ENCODE measurements around the gene FURIN. TPM values are rescaled to one million over a fixed set of nuclear protein-coding genes. Genes with fewer than 3 reads are reported as not detected.

The FURIN gene
- total RNA-seq (2021; fragmentation: NEBNext Ultra II Directional; extraction: Animal tissue kit (Norgen Biotek cat#: 25700)) (28.0 and 32.1 TPM in 2 replicates), polyA plus RNA-seq (2011; rRNA removed) (15.8 and 22.5 TPM in 2 replicates), polyA minus RNA-seq (2011; rRNA and poly(A)+ RNA removed) (14.0 and 17.4 TPM in 2 replicates)
- 14.1 TPM for polyA plus RNA-seq (2011; cell fraction: cytosol; rRNA removed)
- 23.4 TPM for polyA plus RNA-seq (2011; cell fraction: nucleus; rRNA removed)
- 14.0 to 24.5 TPM (median 23.1 TPM) in 4 replicates for polyA plus RNA-seq (2012, experiment 1 of 2)
- polyA plus RNA-seq (2012, experiment 2 of 2), result 21.8 TPM
- 25.4 TPM for polyA plus RNA-seq (2013, experiment 1 of 2)
- polyA plus RNA-seq (2013, experiment 2 of 2), result 27.3 TPM
- polyA minus RNA-seq (2011; cell fraction: cytosol; rRNA and poly(A)+ RNA removed), result 17.1 TPM
- polyA minus RNA-seq (2011; cell fraction: nucleus; rRNA and poly(A)+ RNA removed), result 12.8 TPM
- long read RNA-seq, experiment 1, partial matches to known transcripts, result 2 of 19 reads
- long read RNA-seq, experiment 1, other reads (novel, unspliced or antisense), result 17 of 19 reads
- long read RNA-seq, experiment 2, result 0 reads

GRCh38 chr15:90868261-90868689 lies at the start of gene FURIN:
TSS of gene FURIN (plus strand) at chr15:90868588. CDS start at chr15:90875741, 7,153 bp downstream.
- no peak for TF ChIP-seq EP300 (IDR thresholded peaks at IDR 0.05; ENCODE audit: borderline replicate concordance in 1 of 2, low read depth in 2 of 2, low read length in 2 of 2)
- TF ChIP-seq EZH2 (IDR thresholded peaks at IDR 0.05; ENCODE audit: low read depth, low read length, severe bottlenecking), result no peak
- TF ChIP-seq POLR2A (IDR thresholded peaks at IDR 0.05; ENCODE audit: control extremely low read depth in 1 of 2, low read depth in 2 of 2, low read length in 2 of 2), result no peak
- TF ChIP-seq KDM4A (IDR thresholded peaks at IDR 0.05; ENCODE audit: low read depth, low read length, severe bottlenecking), result no peak
- no peak for TF ChIP-seq RBBP5 (IDR thresholded peaks at IDR 0.05; ENCODE audit: borderline replicate concordance, low read depth, low read length)
- no peak for TF ChIP-seq SIX5 (IDR thresholded peaks at IDR 0.05; ENCODE audit: low read depth, low read length)
- H3K4me1 ChIP-seq (replicated peaks in 1 of 4; ENCODE audit: control insufficient read depth in 3 of 4, insufficient read depth in 4 of 4, low read length in 3 of 4), result peaks cover 13 to 34% (median 20%) of the 10 kb centered on the region in 4 experiments
- no peak within 1 kb of the TSS for H3K27ac ChIP-seq (ENCODE audit: low read depth, low read length)
- peak within 1 kb of the TSS; percentile 83; the same call in 1 of the 2 replicates for H2BK12ac ChIP-seq (ENCODE audit: low read depth, low read length)
- H2AFZ ChIP-seq (ENCODE audit: low read length), result no peak within 1 kb of the TSS
- H3K23me2 ChIP-seq (ENCODE audit: low read depth, low read length), result peaks cover 3% of the 10 kb centered on the region; the same call in 1 of the 2 replicates
- no peak within 1 kb of the TSS for H3K23ac ChIP-seq (ENCODE audit: insufficient read length)
- no peaks in the 10 kb centered on the region for H3K36me3 ChIP-seq (ENCODE audit: control insufficient read depth in 2 of 4, insufficient read depth in 4 of 4, low read length in 3 of 4)
- no peaks in the 10 kb centered on the region for H3K9me3 ChIP-seq (ENCODE audit: insufficient read depth in 2 of 2, low read depth in 1 of 2, low read length in 1 of 2)
- FAIRE-seq (no peak), DNase-seq (ENCODE audit: low read depth in 1 of 2, low spot score in 2 of 2) (no peak)
- H4K8ac ChIP-seq (ENCODE audit: extremely low read depth, insufficient read depth, low read length), result no peak within 1 kb of the TSS
- no peak within 1 kb of the TSS for H3K56ac ChIP-seq (replicated peaks; ENCODE audit: insufficient read length, low read depth, low read length)
- H3K79me2 ChIP-seq (ENCODE audit: control insufficient read depth in 1 of 2, insufficient read depth in 2 of 2, low read length in 2 of 2), result peaks cover 0 to 5% of the 10 kb centered on the region in 2 experiments; a peak in 1 of 4 replicates
- H3K27me3 ChIP-seq (replicated peaks in 1 of 4; ENCODE audit: control insufficient read depth in 3 of 4, extremely low read depth in 1 of 4, insufficient read depth in 3 of 4, low read length in 3 of 4), result no peaks in the 10 kb centered on the region
- peak within 1 kb of the TSS; percentile 31 for H2BK120ac ChIP-seq (replicated peaks; ENCODE audit: low read depth, low read length)
- peak within 1 kb of the TSS in 1 of 4 experiments; percentile 8; a peak in 1 of 7 replicates for H3K9ac ChIP-seq (replicated peaks in 1 of 4; ENCODE audit: extremely low read depth in 1 of 4, low read depth in 3 of 4, low read length in 3 of 4)
- peak within 1 kb of the TSS; percentile 29 to 72; a peak in 2 of 4 replicates for H3K4me2 ChIP-seq (ENCODE audit: insufficient read depth in 1 of 2, low read depth in 2 of 2, low read length in 2 of 2)
- no peak within 1 kb of the TSS for H3K4me3 ChIP-seq (ENCODE audit: extremely low read depth in 1 of 4, insufficient read depth in 2 of 4, low read depth in 3 of 4, low read length in 4 of 4)
- H2BK20ac ChIP-seq (ENCODE audit: low read length), result peak within 1 kb of the TSS; percentile 84; the same call in 1 of the 2 replicates
- H3K4ac ChIP-seq (replicated peaks; ENCODE audit: insufficient read length, low read depth, low read length), result no peak within 1 kb of the TSS
- peak within 1 kb of the TSS; percentile 46; the same call in 1 of the 2 replicates for H2BK5ac ChIP-seq (ENCODE audit: low read depth, low read length)
- ChIA-PET CTCF (ENCODE audit: partially characterized antibody) (interaction anchor here (0.6 to 2.1 kb wide), 10 partner anchors 16 to 67 kb away, joined by 3 to 13 read pairs (median 4); partner anchors contain the start of genes HDDC3 and UNC45A), POLR2A (ENCODE audit: partially characterized antibody) (interaction anchor here (0.6 to 2.1 kb wide), 4 partner anchors 9 to 29 kb away, joined by 3 to 11 read pairs (median 6); partner anchors contain the start of gene FES)
- H2AK5ac ChIP-seq (ENCODE audit: low read depth, low read length), result 0 out of 2 replicates have a peak within 1 kb of the TSS, but pooled peaks have one; percentile 57
- H3K14ac ChIP-seq (ENCODE audit: insufficient read length), result no peak within 1 kb of the TSS
- H4K5ac ChIP-seq (ENCODE audit: insufficient read length, low read depth, low read length), result peak within 1 kb of the TSS; percentile 18
- no peaks in the 10 kb centered on the region for H4K20me1 ChIP-seq (replicated peaks in 1 of 2; ENCODE audit: control insufficient read depth in 1 of 2, insufficient read depth in 2 of 2, low read length in 2 of 2)
- no peaks in the 10 kb centered on the region for H3K79me1 ChIP-seq (ENCODE audit: low read depth, low read length)
- H4K91ac ChIP-seq (replicated peaks; ENCODE audit: insufficient read length, low read length), result peak within 1 kb of the TSS; percentile 68
- peak within 1 kb of the TSS; percentile 23; the same call in 1 of the 2 replicates for H2BK15ac ChIP-seq (ENCODE audit: low read length)
- H3K18ac ChIP-seq (ENCODE audit: extremely low read depth, low read length), result peak within 1 kb of the TSS; percentile 73
- 82% methylated on average over 6 of the region's 6 CpGs; no CpG with 5 or more reads in 1 of the 2 experiments for whole genome bisulfite sequencing, 2 experiments (ENCODE audit: extremely low coverage in 1 of 2, insufficient coverage in 1 of 2, insufficient read length in 1 of 2, insufficient replicate concordance in 2 of 2, low coverage in 1 of 2, low lambda C conversion rate in 2 of 2, missing lambda C conversion rate in 1 of 2)

Data from H1 (cell line).